Activated CD8-positive, alpha-beta T cell treated with anti-CD3 and anti-CD28 coated beads for 36 hours (primary cell): ENCODE measurements around the gene RBM12. TPM values are rescaled to one million over a fixed set of nuclear protein-coding genes. Genes with fewer than 3 reads are reported as not detected.
A peak's percentile ranks its signal among the peaks of the same experiment; 100 is the strongest.

ENCODE experiments used
- ATAC-seq: fragments of 200-7000 bp; cut with Tn5 transposase; one replicate; pipeline ENCODE4 v1.10.0; 2021; ENCODE audit warnings: mild to moderate bottlenecking, moderate library complexity
- CTCF ChIA-PET: fragments of 350-600 bp; sonication (Branson Sonifier 250); formaldehyde crosslinking; loops from one replicate; lab custom pipeline; 2021; ENCODE audit warnings: antibody characterized with exemption; lab: Charles Lee
- POLR2A ChIA-PET: fragments of 350-600 bp; sonication (Branson Sonifier 250); formaldehyde crosslinking; loops from one replicate; lab custom pipeline; 2021; ENCODE audit warnings: antibody characterized with exemption; lab: Charles Lee
- DNase-seq: peaks from one replicate; pipeline ENCODE4 v3.0.0-alpha.2; 2020
- H3K27ac Mint-ChIP-seq: one replicate; pipeline ENCODE4 v1.8.0; 2021; ENCODE audit warnings: mild to moderate bottlenecking, mixed read lengths
- H3K27me3 Mint-ChIP-seq: one replicate; pipeline ENCODE4 v1.8.0; 2021; ENCODE audit warnings: mixed read lengths
- H3K36me3 Mint-ChIP-seq: one replicate; pipeline ENCODE4 v1.8.0; 2021; ENCODE audit warnings: low read depth, mixed read lengths
- H3K4me1 Mint-ChIP-seq: one replicate; pipeline ENCODE4 v1.8.0; 2021; ENCODE audit warnings: low read depth, mixed read lengths
- H3K4me3 Mint-ChIP-seq: one replicate; pipeline ENCODE4 v1.8.0; 2021; ENCODE audit warnings: mild to moderate bottlenecking, moderate library complexity, mixed read lengths
- H3K9me3 Mint-ChIP-seq: one replicate; pipeline ENCODE4 v1.8.0; 2021; ENCODE audit warnings: mixed read lengths
- intact Hi-C: fragments of 100-400 bp; cut with micrococcal nuclease; formaldehyde crosslinking; loops from one replicate; pipeline ENCODE4 v1.10.0; 2022
- total RNA-seq, 2 experiments: library from RNA; stranded (reverse); gene quantifications; one replicate each; pipeline ENCODE4 v1.2.3, GENCODE V29; 2021
- TF ChIP-seq, protein P1 (sequence below): fragments of 200-600 bp; IDR thresholded peaks from one replicate; pipeline ENCODE4 v1.8.0; 2022; ENCODE audit warnings: antibody characterized with exemption, mild to moderate bottlenecking

RBM12 gene
- total RNA-seq, 2 experiments from 2014 or later = 111 to 114 TPM

DNA sequence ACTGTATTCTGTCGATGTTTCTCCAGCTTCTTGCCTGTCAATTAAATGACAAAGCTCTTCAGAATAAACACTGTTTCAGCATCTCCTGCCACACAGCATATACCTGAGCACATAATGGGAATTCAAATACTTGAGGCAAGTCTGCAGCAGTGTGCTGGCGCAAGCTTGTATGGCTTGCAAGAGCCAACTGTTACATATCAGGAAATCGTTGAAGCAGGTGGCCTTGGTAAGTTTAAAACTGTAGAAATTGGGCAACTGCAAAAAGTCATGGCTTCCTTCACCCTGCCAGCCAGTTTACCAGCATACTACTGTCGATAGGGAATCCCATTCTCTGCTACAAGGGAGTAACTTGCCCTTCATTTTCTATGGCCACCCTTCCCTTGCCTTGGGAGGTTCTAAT is 23.0 kb downstream of the RBM12 start:
- no peaks in the 10 kb centered on the region for H3K27me3 Mint-ChIP-seq
- DNase-seq (no peak), ATAC-seq (no peak)
- intact Hi-C loops = no loop called here
- no peak overlapping the region for H3K4me3 Mint-ChIP-seq
- peaks cover 82% of the 10 kb centered on the region for H3K4me1 Mint-ChIP-seq
- TF ChIP-seq, protein P1, sequence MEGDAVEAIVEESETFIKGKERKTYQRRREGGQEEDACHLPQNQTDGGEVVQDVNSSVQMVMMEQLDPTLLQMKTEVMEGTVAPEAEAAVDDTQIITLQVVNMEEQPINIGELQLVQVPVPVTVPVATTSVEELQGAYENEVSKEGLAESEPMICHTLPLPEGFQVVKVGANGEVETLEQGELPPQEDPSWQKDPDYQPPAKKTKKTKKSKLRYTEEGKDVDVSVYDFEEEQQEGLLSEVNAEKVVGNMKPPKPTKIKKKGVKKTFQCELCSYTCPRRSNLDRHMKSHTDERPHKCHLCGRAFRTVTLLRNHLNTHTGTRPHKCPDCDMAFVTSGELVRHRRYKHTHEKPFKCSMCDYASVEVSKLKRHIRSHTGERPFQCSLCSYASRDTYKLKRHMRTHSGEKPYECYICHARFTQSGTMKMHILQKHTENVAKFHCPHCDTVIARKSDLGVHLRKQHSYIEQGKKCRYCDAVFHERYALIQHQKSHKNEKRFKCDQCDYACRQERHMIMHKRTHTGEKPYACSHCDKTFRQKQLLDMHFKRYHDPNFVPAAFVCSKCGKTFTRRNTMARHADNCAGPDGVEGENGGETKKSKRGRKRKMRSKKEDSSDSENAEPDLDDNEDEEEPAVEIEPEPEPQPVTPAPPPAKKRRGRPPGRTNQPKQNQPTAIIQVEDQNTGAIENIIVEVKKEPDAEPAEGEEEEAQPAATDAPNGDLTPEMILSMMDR = no peak
- ChIA-PET CTCF (interaction anchor here (1.1 kb wide), 1 partner anchor 13 kb away, joined by 3 read pairs; no protein-coding TSS in a partner anchor), POLR2A (interaction anchor here (0.6 to 1.4 kb wide), 10 partner anchors 13 to 1820 kb away, joined by 3 to 4 read pairs (median 3); no protein-coding TSS in a partner anchor)
- H3K36me3 Mint-ChIP-seq = peaks cover 19% of the 10 kb centered on the region
- no peaks in the 10 kb centered on the region for H3K9me3 Mint-ChIP-seq
- H3K27ac Mint-ChIP-seq = no peak overlapping the region

GRCh38 chr20:35640724-35641123 is 24.0 kb downstream of the RBM12 start:
- Mint-ChIP-seq H3K4me1 (peaks cover 81% of the 10 kb centered on the region), H3K27me3 (no peaks in the 10 kb centered on the region), H3K4me3 (no peak overlapping the region), H3K9me3 (no peaks in the 10 kb centered on the region), H3K27ac (peak overlapping the region; percentile 37), H3K36me3 (peaks cover 19% of the 10 kb centered on the region)
- ChIA-PET CTCF (no interaction called here), POLR2A (interaction anchor here (0.6 to 1.2 kb wide), 3 partner anchors 11 to 233 kb away, joined by 3 to 4 read pairs (median 3); no protein-coding TSS in a partner anchor)
- TF ChIP-seq, protein P1 = no peak
- intact Hi-C loops = no loop called here
- no peak for DNase-seq
- no peak for ATAC-seq

- TF ChIP-seq, protein P1 = no peak
- Mint-ChIP-seq H3K27me3 (no peaks in the 10 kb centered on the region), H3K4me1 (peaks cover 72% of the 10 kb centered on the region), H3K27ac (no peak overlapping the region), H3K9me3 (no peaks in the 10 kb centered on the region), H3K36me3 (peaks cover 20% of the 10 kb centered on the region), H3K4me3 (no peak overlapping the region)
- CTCF ChIA-PET = interaction anchor here (1.8 kb wide), 1 partner anchor 20 kb away, joined by 6 read pairs; no protein-coding TSS in a partner anchor
- DNase-seq (no peak), ATAC-seq (no peak)
- intact Hi-C loops = no loop called here
- POLR2A ChIA-PET = interaction anchor here (4.8 kb wide), 1 partner anchor 22 kb away, joined by 25 read pairs; no protein-coding TSS in a partner anchor
Measured at GRCh38 chr20:35638751-35639150, 25.9 kb downstream of the RBM12 start.

DNA sequence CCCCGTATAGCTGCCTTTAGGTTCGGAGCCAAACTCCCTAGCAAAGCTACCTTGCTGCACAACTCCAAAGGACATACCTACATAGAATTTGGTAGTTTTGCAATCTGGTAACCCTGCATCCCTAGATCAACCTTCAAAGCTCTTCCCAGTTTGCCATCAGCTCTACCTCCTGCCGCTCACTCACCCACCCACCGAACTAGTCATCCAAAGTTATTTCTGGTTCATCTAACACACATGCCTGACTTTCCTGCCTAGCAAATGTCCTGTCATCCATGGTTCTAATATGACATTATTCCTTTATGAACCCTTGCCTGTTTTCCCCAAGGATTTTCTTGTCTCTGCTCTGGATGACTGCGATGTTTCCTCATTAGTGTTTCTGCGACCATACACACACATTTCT is 27.4 kb downstream of the RBM12 start:
- H3K27ac Mint-ChIP-seq = peak overlapping the region; percentile 16
- ATAC-seq = no peak

More for the DNA sequence above, 27.4 kb downstream of the RBM12 start:
- DNase-seq = no peak
- CTCF ChIA-PET = interaction anchor here (0.8 to 1.1 kb wide), 2 partner anchors 8 to 21 kb away, joined by 3 read pairs; no protein-coding TSS in a partner anchor
- TF ChIP-seq, protein P1 = no peak
- peaks cover 9% of the 10 kb centered on the region for H3K36me3 Mint-ChIP-seq
- intact Hi-C loops = no loop called here
- H3K4me1 Mint-ChIP-seq = peaks cover 57% of the 10 kb centered on the region
- H3K9me3 Mint-ChIP-seq = no peaks in the 10 kb centered on the region
- POLR2A ChIA-PET = interaction anchor here (1.7 to 4.8 kb wide), 2 partner anchors 11 to 23 kb away, joined by 5 to 25 read pairs; no protein-coding TSS in a partner anchor
- no peaks in the 10 kb centered on the region for H3K27me3 Mint-ChIP-seq
- H3K4me3 Mint-ChIP-seq = no peak overlapping the region
